Raji (cell line): ENCODE data around the gene DNAJC2.

Source experiments
- POLR2A ChIP-seq: IDR thresholded peaks from 2 replicates; pipeline ENCODE4 v1.6.1; 2011; ENCODE audit warnings: low read depth, low read length, control low read depth; ENCODE audit not compliant: insufficient read depth

Gene DNAJC2

DNA sequence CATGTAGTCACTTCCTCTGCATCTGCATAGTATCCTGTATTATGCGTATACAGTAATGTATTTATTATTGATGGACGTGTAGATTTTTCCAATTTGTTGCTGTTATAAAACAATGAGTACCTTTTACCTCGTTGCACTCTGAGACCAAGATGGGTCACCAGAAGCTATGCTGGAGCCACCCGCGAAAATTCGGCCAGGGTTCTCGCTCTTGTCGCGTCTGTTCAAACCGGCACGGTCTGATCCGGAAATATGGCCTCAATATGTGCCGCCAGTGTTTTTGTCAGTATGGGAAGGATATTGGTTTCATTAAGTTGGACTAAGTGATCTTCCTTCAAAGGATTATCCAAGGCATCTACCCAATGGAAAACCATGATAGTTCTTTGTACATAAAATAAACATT lies 3.9 kb upstream of the DNAJC2 start:
- no peak for TF ChIP-seq POLR2A

- peak; percentile 82 for TF ChIP-seq POLR2A
These were observed 3.1 kb upstream of the DNAJC2 start, which contains the start of gene PSMC2 for GRCh38 chr7:103347507-103348267. Gene PSMC2, plus strand, starts transcription at chr7:103347643. Its CDS starts 69 bp downstream, at chr7:103347712.

GRCh38 chr7:103346396-103346795 lies 1.8 kb upstream of the DNAJC2 start:
- TF ChIP-seq POLR2A, result no peak

GRCh38 chr7:103343758-103344452 lies 662 bp downstream of the DNAJC2 start:
- no peak for TF ChIP-seq POLR2A

GRCh38 chr7:103343332-103343731 lies 1.2 kb downstream of the DNAJC2 start:
- no peak for TF ChIP-seq POLR2A

DNA sequence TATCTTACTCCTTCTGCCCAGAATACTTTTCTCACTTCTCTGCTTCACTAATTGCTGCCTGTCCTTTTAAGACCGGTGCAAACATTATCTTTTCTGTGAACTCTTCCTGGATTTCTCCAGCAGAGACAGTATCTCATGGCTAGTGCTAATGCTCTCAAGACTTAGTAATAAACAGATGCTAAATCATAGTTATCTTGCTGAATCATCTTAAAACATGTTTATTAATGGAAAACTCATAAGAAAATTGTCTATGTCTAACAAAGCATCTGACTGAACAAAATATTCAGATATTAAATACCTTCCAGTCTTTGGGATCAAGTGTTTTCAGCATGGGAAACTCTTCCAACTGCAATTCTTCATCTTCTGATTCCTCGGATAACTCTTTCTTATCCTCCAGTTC lies 3.1 kb downstream of the DNAJC2 start:
- no peak for TF ChIP-seq POLR2A

- no peak for TF ChIP-seq POLR2A
These were observed 5.7 kb downstream of the DNAJC2 start for GRCh38 chr7:103338864-103339263.

DNA sequence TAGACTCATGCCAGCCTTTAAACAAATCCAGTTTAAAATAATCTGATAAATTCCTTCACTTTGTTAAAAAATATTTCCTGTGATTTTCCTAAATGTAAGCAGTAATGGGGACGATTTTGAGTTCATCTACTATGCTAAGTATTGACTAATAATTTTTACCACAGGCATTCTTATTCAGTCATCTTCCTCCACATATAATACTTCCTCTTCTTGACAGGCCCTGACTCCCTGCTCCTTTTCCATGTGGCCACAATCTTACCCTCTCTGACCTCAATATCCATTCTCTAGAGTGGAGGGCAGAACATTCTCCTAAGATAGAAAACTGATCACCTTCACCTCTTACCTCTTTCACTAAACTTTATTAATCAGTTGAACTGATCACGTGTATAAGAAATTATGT lies 7.8 kb downstream of the DNAJC2 start:
- no peak for TF ChIP-seq POLR2A

DNA sequence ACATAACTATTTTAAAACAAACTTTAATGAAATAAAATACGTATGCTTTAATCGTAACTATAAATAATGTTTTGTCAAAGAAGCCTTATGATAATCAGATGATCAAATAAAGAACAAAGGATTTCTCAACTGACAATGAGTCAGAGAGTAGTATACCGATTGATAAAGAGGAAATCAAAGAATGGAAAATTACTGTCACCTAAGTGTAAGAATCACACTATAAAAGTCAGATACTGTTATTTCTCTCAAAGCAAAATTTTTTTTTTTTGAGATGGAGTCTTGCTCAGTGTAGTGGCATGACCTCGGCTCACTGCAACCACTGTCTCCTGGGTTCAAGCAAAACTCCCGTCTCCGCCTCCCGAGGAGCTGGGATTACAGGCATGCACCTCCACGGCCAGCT lies 18.8 kb downstream of the DNAJC2 start:
- TF ChIP-seq POLR2A, result no peak

- TF ChIP-seq POLR2A, result no peak
These were observed 27.6 kb downstream of the DNAJC2 start for GRCh38 chr7:103317009-103317408.

DNA sequence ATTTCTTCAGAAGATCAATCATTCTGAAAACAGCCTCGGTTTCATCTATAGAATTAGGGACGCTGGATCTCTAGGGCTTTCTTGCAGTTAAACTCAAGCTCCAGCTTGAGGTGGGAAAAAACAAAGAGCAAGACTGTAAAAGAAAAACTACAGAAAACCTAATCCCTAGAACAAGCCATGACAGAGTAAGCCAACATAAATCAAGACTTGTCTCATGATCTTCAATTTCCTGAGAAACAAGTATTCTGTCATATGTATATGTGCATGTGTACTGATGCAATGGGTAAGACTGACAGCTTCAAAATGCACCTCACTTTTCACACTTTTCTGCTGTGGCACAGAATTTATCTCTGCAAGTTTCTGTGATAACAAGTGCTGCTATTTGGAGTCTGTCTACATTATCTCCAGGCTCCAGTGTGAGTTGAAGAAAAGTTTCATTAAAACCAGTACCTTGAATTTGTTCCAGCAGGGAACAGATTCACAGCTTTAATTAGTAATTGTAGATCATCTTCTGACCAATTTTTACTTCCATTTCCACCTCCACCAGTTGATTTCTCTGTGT lies 28.1 kb downstream of the DNAJC2 start:
- no peak for TF ChIP-seq POLR2A

DNA sequence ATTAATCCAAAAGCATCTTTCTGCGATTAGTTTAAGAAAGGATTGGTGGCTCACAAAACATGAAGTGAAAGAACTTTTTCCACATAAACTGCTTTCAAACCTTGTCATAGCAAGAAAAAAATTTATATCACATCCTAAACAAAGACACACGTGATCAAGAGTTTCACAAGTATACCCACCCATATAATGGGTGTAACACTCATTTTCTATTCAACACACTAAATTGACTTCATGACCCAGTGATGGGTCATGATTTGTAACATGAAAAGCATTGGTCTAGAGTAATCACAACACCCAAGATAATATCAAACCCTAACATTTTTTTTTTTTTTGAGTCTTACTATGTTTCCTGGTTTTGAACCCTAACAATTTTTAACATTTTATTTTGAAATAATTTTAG lies 29.7 kb downstream of the DNAJC2 start:
- TF ChIP-seq POLR2A, result no peak

DNA sequence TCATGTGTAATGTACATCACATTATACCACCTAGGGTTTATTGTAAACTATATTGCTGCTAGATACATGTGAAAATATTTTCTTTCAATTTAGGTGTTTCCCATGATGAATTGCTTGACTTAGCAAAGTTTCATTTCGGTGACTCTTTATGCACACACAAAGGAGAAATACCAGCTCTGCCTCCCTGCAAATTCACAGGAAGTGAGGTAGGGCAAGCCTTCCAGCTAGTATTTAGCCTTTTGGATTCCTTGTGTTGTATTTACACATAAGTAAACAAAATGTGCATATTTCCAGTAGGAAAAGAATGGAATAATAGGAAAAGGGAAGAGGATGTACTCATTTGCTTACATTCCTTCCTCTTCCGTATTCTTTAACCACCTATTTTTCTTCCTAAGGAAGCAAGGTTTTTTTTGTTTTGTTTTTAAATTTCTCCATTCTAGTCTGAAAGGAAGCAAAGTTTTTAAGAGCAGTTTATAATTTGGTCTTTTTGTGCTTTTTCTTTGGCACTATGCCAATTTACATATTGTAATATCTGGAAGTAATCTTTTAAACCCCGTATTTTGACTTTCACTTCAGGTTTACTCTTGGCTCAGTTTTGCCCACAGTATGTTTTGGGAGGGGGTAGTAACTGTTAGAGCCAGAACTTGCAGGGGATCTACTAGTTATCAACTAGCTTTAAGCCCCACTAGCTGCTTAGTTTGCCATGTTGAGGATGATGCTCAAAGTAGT lies 36.9 kb downstream of the DNAJC2 start:
- TF ChIP-seq POLR2A, result no peak

- TF ChIP-seq POLR2A, result no peak
These were observed 43.1 kb downstream of the DNAJC2 start for GRCh38 chr7:103301441-103301840.

- TF ChIP-seq POLR2A, result no peak
These were observed 44.9 kb downstream of the DNAJC2 start for GRCh38 chr7:103299660-103300059.

- no peak for TF ChIP-seq POLR2A
These were observed 46.8 kb downstream of the DNAJC2 start for GRCh38 chr7:103297837-103298179.
